GM12878 (cell line): ENCODE results near the gene ISM1. TPM values are rescaled to one million over a fixed set of nuclear protein-coding genes. Genes with fewer than 3 reads are reported as not detected.

Experiments
- ATAC-seq: fragments of 200-7000 bp; cut with Tn5 transposase; 3 replicates; pipeline ENCODE4 v1.9.1; 2020; ENCODE audit warnings: mild to moderate bottlenecking, moderate library complexity
- BruUV-seq: library from RNA; stranded (reverse); fragments of 400-500 nt; replicated peaks from 2 replicates; lab custom pipeline; 2021; lab: Mats Ljungman, UMichigan
- CTCF ChIA-PET: fragments of 300-600 bp; sonication (Branson Sonifier 250); formaldehyde crosslinking; extraction: SDS; loops from one replicate; lab custom pipeline; 2021; ENCODE audit warnings: inconsistent platforms; lab: Yijun Ruan, JAX
- POLR2A ChIA-PET: fragments of 350-600 bp; formaldehyde crosslinking; extraction: SDS; loops from one replicate; lab custom pipeline; 2021; ENCODE audit warnings: inconsistent platforms; lab: Charles Lee
- RAD21 ChIA-PET: fragments of 300-600 bp; sonication (Branson Sonifier 250); formaldehyde crosslinking; loops from one replicate; lab custom pipeline; 2023; ENCODE audit warnings: antibody characterized with exemption; ENCODE audit not compliant: unreplicated experiment; lab: Charles Lee
- SMC1A ChIA-PET: fragments of 300-600 bp; sonication (Branson Sonifier 250); formaldehyde crosslinking; loops from one replicate; lab custom pipeline; 2023; ENCODE audit not compliant: unreplicated experiment, uncharacterized antibody; lab: Charles Lee
- DNase-seq: peaks from one replicate; pipeline ENCODE4 v3.0.0-alpha.2; 2011; ENCODE audit warnings: low read depth, low spot score
- FAIRE-seq: peaks from 3 replicates; lab custom pipeline; 2011; peaks lifted over from hg19 to GRCh38; lab: Jason Lieb, UNC
- H2AFZ ChIP-seq: 2 replicates; pipeline ENCODE4 v1.6.0; 2011; ENCODE audit warnings: low read depth, low read length, control low read depth; ENCODE audit not compliant: control insufficient read depth
- H3K27ac ChIP-seq: 2 replicates; pipeline ENCODE4 v1.5.1; 2011; ENCODE audit warnings: control low read depth; ENCODE audit not compliant: control insufficient read depth, insufficient read depth
- H3K27me3 ChIP-seq, 2 experiments: replicated peaks in 1 of 2; 2 replicates each; pipeline versions ENCODE4 v1.6.0 to v1.6.1; 2011; ENCODE audit warnings: low read length in 1 of 2; ENCODE audit not compliant: control insufficient read depth in 2 of 2, insufficient read depth in 2 of 2
- H3K36me3 ChIP-seq, 2 experiments: 2 replicates each; pipeline ENCODE4 v1.5.1; 2011; ENCODE audit warnings: low read length in 1 of 2; ENCODE audit not compliant: control insufficient read depth in 2 of 2, insufficient read depth in 2 of 2
- H3K4me1 ChIP-seq: 2 replicates; pipeline ENCODE4 v1.6.1; 2011; ENCODE audit warnings: mild to moderate bottlenecking, low read length, moderate library complexity, mixed read lengths; ENCODE audit not compliant: control insufficient read depth, insufficient read depth
- H3K4me2 ChIP-seq: 2 replicates; pipeline ENCODE4 v1.6.0; 2011; ENCODE audit warnings: control low read depth; ENCODE audit not compliant: control insufficient read depth, insufficient read depth
- H3K4me3 ChIP-seq: fragments of 200-600 bp; sonication (generic); 2 replicates; pipeline ENCODE4 v1.5.1; 2016
- H3K79me2 ChIP-seq: 2 replicates; pipeline ENCODE4 v1.6.0; 2011; ENCODE audit warnings: low read length; ENCODE audit not compliant: control insufficient read depth, insufficient read depth
- H3K9ac ChIP-seq: 2 replicates; pipeline ENCODE4 v1.8.0; 2011; ENCODE audit warnings: low read length, control low read depth, mixed read lengths; ENCODE audit not compliant: control insufficient read depth, insufficient read depth
- H3K9me3 ChIP-seq: replicated peaks from 3 replicates; pipeline ENCODE4 v1.5.1; 2011; ENCODE audit warnings: mild to moderate bottlenecking, low read length; ENCODE audit not compliant: control insufficient read depth, insufficient read depth
- H4K20me1 ChIP-seq: 2 replicates; pipeline ENCODE4 v1.6.0; 2011; ENCODE audit not compliant: control insufficient read depth, insufficient read depth
- BRCA1 ChIP-seq: IDR thresholded peaks from 2 replicates; pipeline ENCODE4 v1.6.1; 2011; ENCODE audit warnings: low read depth, low read length, improper control_type of control experiment
- ESRRA ChIP-seq: IDR thresholded peaks from 2 replicates; pipeline ENCODE4 v1.6.1; 2012; ENCODE audit warnings: mild to moderate bottlenecking, low read length, improper control_type of control experiment
- HDAC6 ChIP-seq: fragments of 200-600 bp; sonication (generic); IDR thresholded peaks from one replicate; pipeline ENCODE4 v1.8.0; 2017; ENCODE audit warnings: antibody characterized with exemption; ENCODE audit not compliant: unreplicated experiment
- MXI1 ChIP-seq: fragments of 150-350 bp; IDR thresholded peaks from 2 replicates; pipeline ENCODE4 v1.6.1; 2011; ENCODE audit warnings: low read depth, mild to moderate bottlenecking, inconsistent platforms, low read length, improper control_type of control experiment
- MYC ChIP-seq: IDR thresholded peaks from 2 replicates; pipeline ENCODE4 v1.6.1; 2011; ENCODE audit warnings: mild to moderate bottlenecking, low read length, moderate library complexity, inconsistent platforms; ENCODE audit not compliant: insufficient read depth, insufficient replicate concordance, insufficient read length, severe bottlenecking
- NR2C2 ChIP-seq: IDR thresholded peaks from 2 replicates; pipeline ENCODE4 v1.6.1; 2011; ENCODE audit warnings: borderline replicate concordance, low read depth; ENCODE audit not compliant: control insufficient read depth, insufficient read length
- PAX8 ChIP-seq: fragments of 450-650 bp; IDR thresholded peaks from 2 replicates; pipeline ENCODE4 v1.6.1; 2017; ENCODE audit warnings: mild to moderate bottlenecking, moderate library complexity
- POLR2AphosphoS5 ChIP-seq: IDR thresholded peaks from 2 replicates; pipeline ENCODE4 v1.6.1; 2011; ENCODE audit warnings: mild to moderate bottlenecking, low read length, inconsistent platforms
- SREBF1 ChIP-seq: IDR thresholded peaks from 2 replicates; pipeline ENCODE4 v1.6.1; 2012; ENCODE audit warnings: mild to moderate bottlenecking, low read length
- SREBF2 ChIP-seq: IDR thresholded peaks from 2 replicates; pipeline ENCODE4 v1.6.1; 2012; ENCODE audit warnings: mild to moderate bottlenecking, low read length
- TCF12 ChIP-seq: IDR thresholded peaks from 2 replicates; pipeline ENCODE4 v1.6.1; 2011; ENCODE audit warnings: low read depth, mild to moderate bottlenecking, low read length
- YY1 ChIP-seq: IDR thresholded peaks from 2 replicates; pipeline ENCODE4 v1.6.1; 2011; ENCODE audit warnings: low read depth, mild to moderate bottlenecking, low read length
- ZBTB4 ChIP-seq: fragments of 450-650 bp; formaldehyde crosslinking; IDR thresholded peaks from 2 replicates; pipeline ENCODE4 v1.4.0; 2022; ENCODE audit warnings: mild to moderate bottlenecking, moderate library complexity
- ZNF274 ChIP-seq: IDR thresholded peaks from one replicate; pipeline ENCODE4 v1.8.0; 2011; ENCODE audit not compliant: insufficient read length, insufficient read depth
- WGBS: methylation state at CpG from one replicate; pipeline ENCODE4 v1.1.6; 2016; ENCODE audit warnings: low lambda C conversion rate; ENCODE audit not compliant: insufficient replicate concordance, insufficient coverage; ENCODE audit errors: missing lambda C conversion rate; 5-methylcytosine and 5-hydroxymethylcytosine counted together
- in situ Hi-C: fragments of 300-500 bp; cut with MboI; formaldehyde crosslinking; loops from 9 replicates; pipeline ENCODE4 v1.14.3; 2018; ENCODE audit warnings: mixed read lengths
- intact Hi-C: fragments of 100-400 bp; cut with micrococcal nuclease; formaldehyde crosslinking; loops from one replicate; pipeline ENCODE4 v1.14.2; 2022; ENCODE audit not compliant: unreplicated experiment
- polyA plus RNA-seq, 11 experiments: library from polyadenylated mRNA; depleted of rRNA in 4 of 11; unstranded in 6 of 11; stranded (reverse) in 5 of 11; fragments of >200 nt; fragmentation: Nextera tagmentation in 4 of 11; fragmentation: Illumina TruSeq in 1 of 11; extraction: Ambion mirVana in 4 of 11; extraction: Trizol in 1 of 11; gene quantifications; 1 replicate in 1 of 11; 2 replicates in 10 of 11; pipeline versions ENCODE4 v1.2.1 to v1.2.3, GENCODE V29; 2011 to 2016; ENCODE audit warnings: inconsistent platforms in 2 of 11, missing spikeins in 2 of 11, low read depth in 1 of 11
- total RNA-seq, 4 experiments: library from RNA; depleted of rRNA in 3 of 4; stranded (reverse); fragments of >200 nt in 3 of 4; fragmentation: Illumina TruSeq in 1 of 4; extraction: Trizol in 1 of 4; gene quantifications; 2 replicates each; pipeline versions ENCODE4 v1.2.1 to v1.2.3, GENCODE V29; 2013 to 2021
- TF ChIP-seq, protein P1 (sequence below): fragments of 450-650 bp; IDR thresholded peaks from 2 replicates; pipeline ENCODE4 v1.6.1; 2017; ENCODE audit warnings: low read depth, mild to moderate bottlenecking, moderate library complexity
- TF ChIP-seq, protein P2 (sequence below): IDR thresholded peaks from 2 replicates; pipeline ENCODE4 v1.6.1; 2011; ENCODE audit warnings: low read depth, low read length, improper control_type of control experiment, borderline replicate concordance

The ISM1 gene
- total and polyA plus RNA-seq, 10 of the 15 experiments (the other 5 are each of a cell fraction or from before 2014, with no cell fraction given), result 0.01 to 0.03 TPM; not detected in 8

DNA sequence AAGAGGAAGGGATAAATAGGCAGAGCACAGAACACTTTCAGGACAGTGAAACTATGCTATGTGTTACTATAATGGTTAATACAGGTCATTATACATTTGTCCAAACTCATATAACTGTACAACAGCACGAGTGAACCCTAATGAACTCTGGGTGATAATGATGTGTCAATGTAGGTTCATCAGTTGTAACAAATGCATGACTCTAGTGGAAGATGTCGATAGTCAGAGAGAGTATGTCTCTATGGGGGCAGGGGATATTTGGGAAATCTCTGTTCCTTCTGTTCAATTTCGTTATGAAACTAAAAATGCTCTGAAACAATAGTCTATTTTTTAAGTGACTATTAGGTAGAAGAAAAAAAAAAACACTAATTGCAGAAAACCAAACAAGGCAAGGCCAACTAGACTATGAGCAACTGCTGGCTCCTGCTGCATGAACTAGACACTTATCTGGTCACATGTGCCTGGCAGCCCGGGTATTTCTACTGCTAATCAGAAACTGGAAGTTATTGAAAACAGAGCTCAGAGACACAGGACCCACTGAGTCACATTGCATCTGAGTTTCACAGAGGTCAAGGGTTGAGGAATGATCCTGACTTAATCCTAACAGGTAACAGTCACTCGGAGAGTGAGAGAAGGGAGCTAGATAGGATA lies 97.9 kb downstream of the ISM1 start (continued):
- TF ChIP-seq, protein P1, sequence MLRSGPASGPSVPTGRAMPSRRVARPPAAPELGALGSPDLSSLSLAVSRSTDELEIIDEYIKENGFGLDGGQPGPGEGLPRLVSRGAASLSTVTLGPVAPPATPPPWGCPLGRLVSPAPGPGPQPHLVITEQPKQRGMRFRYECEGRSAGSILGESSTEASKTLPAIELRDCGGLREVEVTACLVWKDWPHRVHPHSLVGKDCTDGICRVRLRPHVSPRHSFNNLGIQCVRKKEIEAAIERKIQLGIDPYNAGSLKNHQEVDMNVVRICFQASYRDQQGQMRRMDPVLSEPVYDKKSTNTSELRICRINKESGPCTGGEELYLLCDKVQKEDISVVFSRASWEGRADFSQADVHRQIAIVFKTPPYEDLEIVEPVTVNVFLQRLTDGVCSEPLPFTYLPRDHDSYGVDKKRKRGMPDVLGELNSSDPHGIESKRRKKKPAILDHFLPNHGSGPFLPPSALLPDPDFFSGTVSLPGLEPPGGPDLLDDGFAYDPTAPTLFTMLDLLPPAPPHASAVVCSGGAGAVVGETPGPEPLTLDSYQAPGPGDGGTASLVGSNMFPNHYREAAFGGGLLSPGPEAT, result no peak

DNA sequence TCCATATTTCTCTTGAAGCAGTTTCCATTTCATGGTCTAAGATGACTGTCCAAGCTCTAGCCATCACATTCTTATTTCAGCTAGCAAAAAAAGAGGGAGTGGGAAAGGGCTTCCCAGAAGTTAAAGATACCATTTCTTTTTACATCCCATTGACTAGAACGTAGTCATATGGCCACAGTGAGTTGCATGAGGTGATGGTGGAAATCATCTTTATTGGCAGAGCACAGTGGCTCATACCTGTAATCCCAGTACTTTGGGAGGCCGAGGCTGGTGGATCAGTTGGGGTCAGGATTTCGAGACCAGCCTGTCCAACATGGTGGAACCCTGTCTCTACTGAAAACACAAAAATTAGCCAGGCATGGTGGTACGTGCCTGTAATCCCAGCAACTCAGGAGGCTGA lies 99.6 kb downstream of the ISM1 start:
- WGBS, result 2% methylated on average over 4 of the region's 4 CpGs
- H3K4me2 ChIP-seq, result no peak overlapping the region
- SMC1A ChIA-PET, result interaction anchor here (1.6 to 6.7 kb wide), 3 partner anchors 16 to 226 kb away, joined by 3 to 165 read pairs (median 159); no protein-coding TSS in a partner anchor
- in situ Hi-C loops, result no loop called here
- no peak overlapping the region for H3K27ac ChIP-seq
- RAD21 ChIA-PET, result interaction anchor here (1.0 to 6.7 kb wide), 4 partner anchors 9 to 226 kb away, joined by 4 to 139 read pairs (median 8); no protein-coding TSS in a partner anchor
- no peak for DNase-seq
- no peaks in the 10 kb centered on the region for H4K20me1 ChIP-seq
- POLR2A ChIA-PET, result interaction anchor here (1.8 kb wide), 1 partner anchor 10 kb away, joined by 6 read pairs; no protein-coding TSS in a partner anchor
- ATAC-seq, result no peak
- no peaks in the 10 kb centered on the region for H3K36me3 ChIP-seq
- BruUV-seq, result no TSS peak
- TF ChIP-seq POLR2AphosphoS5, result no peak
- no peak for TF ChIP-seq SREBF1
- TF ChIP-seq YY1, result no peak
- TF ChIP-seq HDAC6, result no peak
- TF ChIP-seq PAX8, result no peak
- no peak for TF ChIP-seq MYC
- TF ChIP-seq TCF12, result no peak
- TF ChIP-seq, protein P2, sequence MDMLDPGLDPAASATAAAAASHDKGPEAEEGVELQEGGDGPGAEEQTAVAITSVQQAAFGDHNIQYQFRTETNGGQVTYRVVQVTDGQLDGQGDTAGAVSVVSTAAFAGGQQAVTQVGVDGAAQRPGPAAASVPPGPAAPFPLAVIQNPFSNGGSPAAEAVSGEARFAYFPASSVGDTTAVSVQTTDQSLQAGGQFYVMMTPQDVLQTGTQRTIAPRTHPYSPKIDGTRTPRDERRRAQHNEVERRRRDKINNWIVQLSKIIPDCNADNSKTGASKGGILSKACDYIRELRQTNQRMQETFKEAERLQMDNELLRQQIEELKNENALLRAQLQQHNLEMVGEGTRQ, result no peak
- no peak for TF ChIP-seq BRCA1
- TF ChIP-seq ZNF274, result no peak
- TF ChIP-seq ESRRA, result no peak
- TF ChIP-seq SREBF2, result no peak
- no peak for TF ChIP-seq ZBTB4 (CRISPR knock-in tag)
- no peak for TF ChIP-seq NR2C2
- TF ChIP-seq MXI1, result no peak
- no peak overlapping the region for H2AFZ ChIP-seq
- H3K27me3 ChIP-seq, result no peaks in the 10 kb centered on the region
- H3K9ac ChIP-seq, result no peak overlapping the region
- FAIRE-seq, result no peak
- CTCF ChIA-PET, result interaction anchor here (1.1 to 7.1 kb wide), 6 partner anchors 9 to 226 kb away, joined by 3 to 177 read pairs (median 7); no protein-coding TSS in a partner anchor
- H3K4me1 ChIP-seq, result no peaks in the 10 kb centered on the region; the same call in 1 of the 2 replicates
- H3K4me3 ChIP-seq, result no peak overlapping the region
- intact Hi-C loops, result no loop called here
- H3K9me3 ChIP-seq, result no peaks in the 10 kb centered on the region
- H3K79me2 ChIP-seq, result no peaks in the 10 kb centered on the region
